Activated CD4-positive, alpha-beta T cell treated with anti-CD3 and anti-CD28 coated beads, Interleukin-2, amount 10 ng/mL, durations not matched to agents 24 days and 14 days (primary cell): ENCODE measurements around the gene ZNF429. TPM values are rescaled to one million over a fixed set of nuclear protein-coding genes. Genes with fewer than 3 reads are reported as not detected.
"Not testable (repeated sequence)": the region's sequence is repeated elsewhere in the genome, so short reads cannot be mapped to it uniquely, and the experiment has no call there.

Source experiments
- DNase-seq: peaks from one replicate; pipeline ENCODE4 v3.0.0; 2022
- H3K27ac Mint-ChIP-seq: one replicate; pipeline ENCODE4 v1.8.0; 2022; ENCODE audit warnings: mild to moderate bottlenecking, mixed read lengths
- H3K27me3 Mint-ChIP-seq: one replicate; pipeline ENCODE4 v1.8.0; 2022; ENCODE audit warnings: mixed read lengths
- H3K36me3 Mint-ChIP-seq: one replicate; pipeline ENCODE4 v1.8.0; 2022; ENCODE audit warnings: low read depth, mild to moderate bottlenecking, mixed read lengths
- H3K4me1 Mint-ChIP-seq: one replicate; pipeline ENCODE4 v1.8.0; 2021; ENCODE audit warnings: mixed read lengths
- H3K4me3 Mint-ChIP-seq: one replicate; pipeline ENCODE4 v1.8.0; 2022; ENCODE audit warnings: mild to moderate bottlenecking, moderate library complexity, mixed read lengths
- H3K9me3 Mint-ChIP-seq: one replicate; pipeline ENCODE4 v1.8.0; 2021; ENCODE audit warnings: mixed read lengths
- intact Hi-C: fragments of 100-400 bp; cut with micrococcal nuclease; formaldehyde crosslinking; loops from one replicate; pipeline ENCODE4 v1.15.1; 2023
- total RNA-seq: library from RNA; stranded (reverse); gene quantifications from 2 replicates; pipeline ENCODE4 v1.2.3, GENCODE V29; 2022

ZNF429 gene
- 3.0 and 3.3 TPM in 2 replicates for total RNA-seq

- Mint-ChIP-seq H3K4me3 (peak within 1 kb of the TSS; percentile 99), H3K36me3 (peaks cover 28% of the 10 kb centered on the region), H3K9me3 (peaks cover 14% of the 10 kb centered on the region), H3K4me1 (peaks cover 3% of the 10 kb centered on the region), H3K27me3 (no peaks in the 10 kb centered on the region), H3K27ac (peak within 1 kb of the TSS; percentile 96)
- intact Hi-C loops: loop anchor here (1.0 to 10.0 kb wide), 8 partner anchors 63 to 731 kb away; partner anchors contain the start of genes ZNF100, ZNF493, ZNF66 and ZNF708
- peak; percentile 97 for DNase-seq
Observed at GRCh38 chr19:21505459-21506451, at the start of gene ZNF429. ZNF429 (plus strand) TSS chr19:21505602; CDS start chr19:21505772, 170 bp downstream.

DNA sequence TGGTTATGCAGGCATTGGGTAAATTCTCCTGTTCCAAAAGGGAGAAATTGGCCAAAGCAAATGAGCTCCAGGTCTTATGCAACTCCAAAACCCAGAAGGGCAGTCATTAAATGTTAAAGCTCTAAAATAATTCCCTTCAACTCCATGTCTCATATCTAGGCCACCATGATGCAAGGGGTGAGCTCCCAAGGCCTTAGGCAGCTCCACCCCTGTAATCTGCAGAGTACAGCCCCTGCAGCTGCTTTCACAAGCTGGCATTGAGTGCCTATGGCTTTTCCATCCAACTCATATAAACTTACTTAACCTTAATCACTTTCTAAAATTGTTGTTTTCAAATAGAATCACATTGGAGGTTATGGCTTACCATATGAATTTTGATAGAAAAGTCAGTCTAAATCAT is 44.7 kb upstream of the ZNF429 start:
- DNase-seq: no peak
- H3K4me1 Mint-ChIP-seq: no peaks in the 10 kb centered on the region
- intact Hi-C loops: no loop called here
- H3K4me3 Mint-ChIP-seq: no peak overlapping the region
- peaks cover 6% of the 10 kb centered on the region for H3K36me3 Mint-ChIP-seq
- no peak overlapping the region for H3K27ac Mint-ChIP-seq
- H3K9me3 Mint-ChIP-seq: peaks cover 16% of the 10 kb centered on the region
- H3K27me3 Mint-ChIP-seq: no peaks in the 10 kb centered on the region

- no peak overlapping the region for H3K4me3 Mint-ChIP-seq
- H3K4me1 Mint-ChIP-seq: no peaks in the 10 kb centered on the region
- intact Hi-C loops: no loop called here
- no peak overlapping the region for H3K27ac Mint-ChIP-seq
- no peaks in the 10 kb centered on the region for H3K27me3 Mint-ChIP-seq
- no peak for DNase-seq
- H3K9me3 Mint-ChIP-seq: peaks cover 16% of the 10 kb centered on the region
- peaks cover 6% of the 10 kb centered on the region for H3K36me3 Mint-ChIP-seq
Observed at GRCh38 chr19:21462540-21462939, 42.9 kb upstream of the ZNF429 start.

DNA sequence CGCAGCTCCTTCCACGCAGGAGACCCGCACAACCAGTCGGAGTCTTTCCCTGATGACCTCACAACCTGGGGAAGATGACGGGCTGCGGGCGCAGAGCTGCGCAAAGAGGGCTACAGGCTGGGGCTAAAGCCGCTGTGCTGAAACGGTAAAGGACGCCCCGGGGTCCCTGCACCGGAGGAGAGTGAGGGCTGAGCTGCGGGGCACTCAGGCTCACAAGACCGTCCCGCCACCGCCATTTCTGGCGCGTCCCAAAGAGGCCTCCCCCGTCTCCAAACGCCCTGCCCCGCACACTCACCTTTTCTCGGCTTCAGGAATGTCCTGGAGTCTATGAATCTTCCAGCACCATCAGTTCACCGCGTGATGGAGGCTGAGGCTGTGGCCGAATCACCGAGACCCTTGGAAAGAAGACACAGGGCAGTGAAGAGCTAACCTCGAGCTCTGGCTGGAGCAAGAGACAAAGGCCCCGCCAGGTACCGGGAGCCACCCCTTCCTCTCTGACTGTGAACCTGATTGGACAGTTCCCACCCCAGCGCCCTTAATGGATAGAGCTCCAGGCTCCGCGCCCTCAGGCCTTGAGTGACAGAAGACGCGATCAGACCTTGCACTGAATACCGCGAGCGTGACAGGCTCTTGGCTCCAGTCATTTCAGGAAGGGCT is 41.8 kb upstream of the ZNF429 start:
- Mint-ChIP-seq H3K9me3 (peaks cover 12% of the 10 kb centered on the region), H3K4me3 (peak overlapping the region; percentile 83), H3K4me1 (no peaks in the 10 kb centered on the region), H3K27me3 (no peaks in the 10 kb centered on the region), H3K27ac (peak overlapping the region; percentile 62), H3K36me3 (peaks cover 6% of the 10 kb centered on the region)
- DNase-seq: peak; percentile 66
- intact Hi-C loops: no loop called here

DNA sequence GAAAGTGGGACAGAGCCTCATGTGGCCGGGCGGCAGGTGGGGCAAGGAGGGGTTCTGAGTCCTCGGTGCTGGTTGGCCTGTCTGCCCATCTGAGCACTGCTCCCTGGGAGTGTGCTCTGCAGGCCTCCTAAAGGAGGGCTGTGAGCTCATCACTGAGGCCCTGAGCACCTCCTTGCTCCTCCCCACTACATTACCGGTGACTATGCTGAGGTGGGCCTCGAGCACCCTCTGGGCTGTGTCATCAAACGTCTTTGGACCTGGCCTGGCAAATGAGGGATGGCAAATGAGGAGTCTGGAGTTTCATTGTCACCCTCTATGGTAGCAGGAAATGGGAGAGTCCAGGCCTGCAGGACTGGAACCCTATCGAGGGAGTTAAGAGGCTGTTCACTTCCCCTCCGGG is 38.8 kb upstream of the ZNF429 start:
- Mint-ChIP-seq H3K27ac (no peak overlapping the region), H3K36me3 (peaks cover 4% of the 10 kb centered on the region), H3K27me3 (no peaks in the 10 kb centered on the region), H3K4me1 (no peaks in the 10 kb centered on the region), H3K4me3 (no peak overlapping the region), H3K9me3 (peaks cover 12% of the 10 kb centered on the region)
- no peak for DNase-seq
- intact Hi-C loops: no loop called here

DNA sequence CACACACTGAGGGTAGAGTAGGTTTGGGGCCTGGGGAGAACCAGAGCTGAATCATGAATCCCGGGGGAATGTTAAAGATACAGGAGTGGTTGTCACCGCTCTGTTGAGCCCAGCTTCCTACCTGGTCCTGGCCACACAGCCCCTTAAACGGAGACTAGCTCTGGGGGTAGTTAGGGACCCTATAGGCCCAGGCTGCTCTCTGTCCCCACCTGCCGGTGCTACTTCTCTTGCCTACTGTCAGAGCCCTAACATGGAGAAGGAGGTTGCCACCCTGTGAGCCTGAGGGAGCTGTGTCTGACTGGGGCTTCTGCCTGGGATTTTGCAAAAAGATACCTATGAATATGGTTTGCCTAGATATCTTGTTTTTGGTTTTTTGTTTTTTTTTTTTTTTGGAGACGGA is 36.6 kb upstream of the ZNF429 start:
- peaks cover 3% of the 10 kb centered on the region for H3K9me3 Mint-ChIP-seq
- intact Hi-C loops: no loop called here
- no peak overlapping the region for H3K27ac Mint-ChIP-seq

GRCh38 chr19:21472507-21472906 is 32.9 kb upstream of the ZNF429 start:
- Mint-ChIP-seq H3K4me3 (no peak overlapping the region), H3K27ac (no peak overlapping the region), H3K9me3 (peaks cover 8% of the 10 kb centered on the region), H3K27me3 (no peaks in the 10 kb centered on the region), H3K4me1 (no peaks in the 10 kb centered on the region), H3K36me3 (no peaks in the 10 kb centered on the region)
- no peak for DNase-seq
- intact Hi-C loops: no loop called here

More for the DNA sequence above, 36.6 kb upstream of the ZNF429 start:
- Mint-ChIP-seq H3K36me3 (no peaks in the 10 kb centered on the region), H3K4me1 (no peaks in the 10 kb centered on the region), H3K4me3 (no peak overlapping the region), H3K27me3 (no peaks in the 10 kb centered on the region)
- no peak for DNase-seq

- DNase-seq: peak; percentile 85
- Mint-ChIP-seq H3K4me3 (peak overlapping the region; percentile 74), H3K27ac (no peak overlapping the region), H3K27me3 (no peaks in the 10 kb centered on the region), H3K9me3 (peaks cover 10% of the 10 kb centered on the region), H3K4me1 (no peaks in the 10 kb centered on the region), H3K36me3 (no peaks in the 10 kb centered on the region)
- intact Hi-C loops: no loop called here
Observed at GRCh38 chr19:21474671-21475181, 30.7 kb upstream of the ZNF429 start.

DNA sequence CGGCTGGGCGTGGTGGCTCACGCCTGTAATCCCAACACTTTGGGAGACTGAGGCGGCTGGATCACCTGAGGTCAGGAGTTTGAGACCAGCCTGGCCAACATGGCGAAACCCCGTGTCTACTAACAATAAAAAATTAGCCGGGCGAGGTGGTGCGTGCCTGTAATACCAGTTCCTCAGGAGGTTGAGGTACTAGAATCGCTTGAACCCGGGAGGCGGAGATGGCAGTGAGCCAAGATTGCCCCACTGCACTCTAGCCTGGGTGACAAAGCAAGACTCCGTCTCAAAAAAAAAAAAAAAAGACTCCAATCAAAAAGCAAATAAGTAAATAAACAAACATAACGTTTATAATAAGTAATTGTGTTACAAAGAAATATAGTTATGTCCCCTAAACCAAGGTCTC is 23.0 kb upstream of the ZNF429 start:
- H3K27me3 Mint-ChIP-seq, H3K27ac Mint-ChIP-seq, H3K4me1 Mint-ChIP-seq, H3K4me3 Mint-ChIP-seq, intact Hi-C loops, H3K36me3 Mint-ChIP-seq, DNase-seq: not testable (repeated sequence)
- peaks cover 24% of the 10 kb centered on the region for H3K9me3 Mint-ChIP-seq

DNA sequence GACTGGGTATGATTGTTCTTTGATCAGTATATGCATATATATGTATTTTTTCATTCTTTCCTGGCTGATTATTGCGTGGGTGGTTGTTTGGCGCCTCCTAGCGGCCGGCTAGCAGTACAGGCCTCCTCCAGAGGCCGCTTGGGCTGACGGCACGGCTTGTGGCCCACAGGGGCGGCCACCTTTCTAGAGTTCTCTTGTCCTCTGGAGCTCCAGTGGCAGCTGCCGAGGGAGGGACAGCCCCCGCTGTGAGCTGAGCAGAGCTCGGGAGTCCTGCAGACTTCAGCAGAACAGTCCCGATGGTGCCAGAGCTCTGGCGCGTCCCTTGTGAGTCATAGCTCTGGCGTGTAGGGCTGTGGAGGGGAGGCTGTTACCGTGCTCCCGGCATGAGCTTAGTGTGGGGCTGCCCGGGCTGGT is 22.5 kb upstream of the ZNF429 start:
- no peaks in the 10 kb centered on the region for H3K27me3 Mint-ChIP-seq
- intact Hi-C loops: no loop called here
- no peaks in the 10 kb centered on the region for H3K4me1 Mint-ChIP-seq
- no peak overlapping the region for H3K27ac Mint-ChIP-seq
- peaks cover 1% of the 10 kb centered on the region for H3K36me3 Mint-ChIP-seq
- peaks cover 26% of the 10 kb centered on the region for H3K9me3 Mint-ChIP-seq
- no peak overlapping the region for H3K4me3 Mint-ChIP-seq
- DNase-seq: peak; percentile 81

DNA sequence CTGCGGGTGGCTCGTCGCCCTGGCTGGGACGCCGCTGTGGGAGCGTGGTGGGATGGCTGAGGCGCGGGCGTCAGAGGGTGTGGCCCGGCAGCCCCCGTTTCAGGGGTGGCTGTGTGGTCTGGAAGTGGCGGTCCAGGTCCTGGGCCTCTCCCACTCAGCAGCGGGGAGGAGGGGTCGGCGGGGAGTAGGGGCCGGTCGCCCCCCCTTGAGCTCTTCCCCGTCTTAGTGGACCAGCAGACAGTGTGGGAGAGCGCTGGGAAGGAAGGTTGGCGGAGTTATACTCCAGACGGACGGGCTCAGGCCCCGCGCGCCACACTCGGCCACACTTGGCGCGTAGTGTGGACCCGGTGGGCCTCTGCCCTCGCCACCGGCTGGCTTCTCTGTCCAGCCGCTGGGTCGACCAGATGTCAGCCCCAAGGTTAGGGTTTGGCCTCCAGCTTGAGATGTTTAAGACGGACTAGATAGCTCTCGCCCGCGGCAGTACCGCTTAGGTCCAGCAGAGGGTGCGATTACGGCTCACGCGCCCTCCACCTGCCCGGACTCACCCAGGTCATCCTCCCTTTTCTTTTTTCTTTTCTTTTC is 21.7 kb upstream of the ZNF429 start:
- H3K36me3 Mint-ChIP-seq: peaks cover 1% of the 10 kb centered on the region
- intact Hi-C loops: no loop called here
- no peak overlapping the region for H3K4me3 Mint-ChIP-seq
- DNase-seq: peak; percentile 81
- no peak overlapping the region for H3K27ac Mint-ChIP-seq
- no peaks in the 10 kb centered on the region for H3K4me1 Mint-ChIP-seq
- peaks cover 29% of the 10 kb centered on the region for H3K9me3 Mint-ChIP-seq
- no peaks in the 10 kb centered on the region for H3K27me3 Mint-ChIP-seq

GRCh38 chr19:21484631-21485030 is 20.8 kb upstream of the ZNF429 start:
- Mint-ChIP-seq H3K27me3 (no peaks in the 10 kb centered on the region), H3K9me3 (peaks cover 28% of the 10 kb centered on the region), H3K4me3 (no peak overlapping the region), H3K4me1 (no peaks in the 10 kb centered on the region), H3K27ac (no peak overlapping the region), H3K36me3 (peaks cover 1% of the 10 kb centered on the region)
- DNase-seq: no peak
- intact Hi-C loops: no loop called here

GRCh38 chr19:21485926-21486325 is 19.5 kb upstream of the ZNF429 start:
- Mint-ChIP-seq H3K27ac (no peak overlapping the region), H3K4me1 (no peaks in the 10 kb centered on the region), H3K27me3 (no peaks in the 10 kb centered on the region), H3K36me3 (peaks cover 1% of the 10 kb centered on the region), H3K9me3 (peaks cover 29% of the 10 kb centered on the region), H3K4me3 (no peak overlapping the region)
- intact Hi-C loops: no loop called here
- no peak for DNase-seq

- Mint-ChIP-seq H3K27ac (no peak overlapping the region), H3K4me3 (no peak overlapping the region), H3K4me1 (no peaks in the 10 kb centered on the region), H3K27me3 (no peaks in the 10 kb centered on the region), H3K36me3 (peaks cover 1% of the 10 kb centered on the region), H3K9me3 (peaks cover 32% of the 10 kb centered on the region)
- DNase-seq: no peak
- intact Hi-C loops: no loop called here
Observed at GRCh38 chr19:21487969-21488368, 17.4 kb upstream of the ZNF429 start.
